GM21619 (cell line): ENCODE data around the gene TADA2A.
A peak's percentile ranks its signal among the peaks of the same experiment; 100 is the strongest.

Experiments
- ATAC-seq: cut with Tn5 transposase; IDR thresholded peaks from one replicate; pipeline ENCODE4 v1.9.1; 2021; ENCODE audit not compliant: unreplicated experiment

The TADA2A gene

DNA sequence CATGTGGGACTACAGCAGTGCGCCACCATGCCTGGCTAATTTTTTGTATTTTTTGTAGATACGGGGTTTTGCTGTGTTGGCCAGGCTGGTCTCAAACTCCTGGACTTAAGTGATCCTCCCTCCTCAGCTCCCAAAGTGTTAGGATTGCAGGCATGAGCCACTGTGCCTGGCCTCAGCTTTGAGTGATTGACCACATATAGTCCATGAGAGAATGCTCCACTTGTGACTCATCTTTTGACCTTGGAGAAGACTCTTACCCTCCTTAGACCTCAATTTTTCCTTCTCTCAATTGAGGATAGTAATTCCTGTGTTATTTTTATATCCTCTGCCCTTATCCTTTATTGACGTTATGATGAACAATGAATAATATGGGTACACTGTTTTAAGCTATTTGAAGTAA is 52.1 kb downstream of the TADA2A start:
- ATAC-seq = no peak

DNA sequence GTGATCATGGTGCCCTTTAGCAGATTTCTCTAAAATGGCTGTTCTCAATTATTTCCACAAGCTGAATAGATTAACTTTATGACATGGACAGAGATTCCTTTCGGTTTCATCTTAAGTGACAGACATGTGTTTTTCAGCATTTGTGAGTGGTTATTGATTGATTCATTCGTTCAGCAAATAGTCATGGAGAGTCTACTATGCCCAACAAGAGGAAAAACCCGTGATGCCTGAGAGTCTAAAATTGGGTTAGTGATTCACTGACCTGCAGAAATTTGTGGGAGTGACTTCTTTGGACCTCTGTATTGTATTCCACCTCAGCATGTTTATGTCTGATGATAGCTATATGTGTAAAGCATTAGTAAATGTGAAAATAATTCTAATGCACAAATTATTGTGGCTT is 55.0 kb downstream of the TADA2A start:
- no peak for ATAC-seq

DNA sequence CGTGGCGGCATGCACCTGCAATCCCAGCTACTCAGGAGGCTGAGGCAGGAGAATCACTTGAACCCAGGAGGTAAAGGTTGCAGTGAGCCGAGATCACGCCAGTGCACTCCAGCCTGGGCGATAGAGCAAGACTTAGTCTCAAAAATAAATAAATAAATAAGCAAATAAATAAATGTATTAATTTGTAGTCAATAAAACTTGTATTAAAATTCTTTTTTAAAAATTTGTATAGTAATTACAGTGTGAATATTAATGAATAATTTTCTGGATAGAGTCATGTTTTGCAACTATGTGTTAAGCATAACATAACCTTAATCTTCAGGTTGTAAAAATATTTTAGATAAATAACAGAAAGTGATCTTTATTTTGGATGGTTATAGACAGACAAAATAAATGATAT is 55.8 kb downstream of the TADA2A start:
- ATAC-seq = no peak

DNA sequence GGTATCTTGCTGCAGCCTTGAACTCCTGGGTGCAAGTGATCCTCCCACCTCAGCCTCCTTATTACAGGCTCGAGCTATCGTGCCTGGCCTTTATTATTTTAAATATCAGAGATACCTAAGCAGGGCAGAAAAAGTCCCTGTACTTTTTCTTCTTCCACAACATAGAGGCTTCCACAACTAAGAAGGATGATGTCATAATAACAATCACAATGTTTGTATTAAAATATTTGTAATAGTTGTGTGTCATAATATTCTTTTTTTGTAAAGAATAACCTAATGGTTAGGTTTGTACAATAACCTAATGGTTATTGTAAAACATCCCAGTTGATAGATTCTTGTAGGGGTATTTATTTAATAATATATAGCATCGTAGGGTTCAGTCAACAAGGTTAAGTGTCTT is 56.4 kb downstream of the TADA2A start:
- no peak for ATAC-seq

DNA sequence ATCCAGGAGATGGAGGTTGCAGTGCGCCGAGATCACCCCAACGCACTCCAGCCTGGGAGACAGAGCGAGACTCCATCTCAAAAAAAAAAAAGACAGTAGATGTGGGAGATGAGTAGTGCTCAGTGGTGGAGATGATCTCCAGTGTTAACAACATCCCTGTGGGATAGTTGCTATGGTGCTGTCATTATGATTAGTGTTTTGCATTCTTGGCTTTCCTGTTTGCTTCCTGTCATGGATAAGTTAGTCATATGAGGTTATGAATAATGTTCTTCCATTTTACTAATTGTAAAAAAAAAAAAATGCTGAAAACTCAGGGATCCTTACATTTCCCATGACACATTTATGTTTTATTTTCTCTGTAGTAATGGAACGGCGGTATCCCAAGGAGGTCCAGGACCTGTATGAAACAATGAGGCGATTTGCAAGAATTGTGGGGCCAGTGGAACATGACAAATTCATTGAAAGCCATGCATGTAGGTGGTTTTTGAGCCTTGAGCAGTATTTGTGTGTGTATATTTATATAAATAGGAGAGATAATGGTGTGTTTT is 58.5 kb downstream of the TADA2A start:
- ATAC-seq = no peak

DNA sequence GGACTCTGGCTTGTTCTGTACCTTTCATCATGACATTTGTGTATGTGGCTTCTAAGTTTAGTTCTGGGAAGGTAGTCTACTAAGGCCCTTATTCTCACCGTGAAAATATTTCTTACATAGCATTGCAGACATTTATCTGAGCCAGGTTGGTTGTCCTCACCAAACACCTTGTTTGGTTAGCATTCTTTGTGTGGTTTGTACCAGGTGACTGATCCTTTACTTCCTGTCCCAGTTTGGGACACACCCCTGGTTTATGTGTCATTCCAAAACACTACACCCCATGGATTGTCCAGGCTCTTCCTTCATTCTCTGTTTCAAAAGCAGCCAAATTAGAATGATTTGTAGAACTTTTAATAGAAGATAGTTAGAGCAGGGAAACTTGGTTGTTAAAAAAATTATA is 59.8 kb downstream of the TADA2A start:
- no peak for ATAC-seq

DNA sequence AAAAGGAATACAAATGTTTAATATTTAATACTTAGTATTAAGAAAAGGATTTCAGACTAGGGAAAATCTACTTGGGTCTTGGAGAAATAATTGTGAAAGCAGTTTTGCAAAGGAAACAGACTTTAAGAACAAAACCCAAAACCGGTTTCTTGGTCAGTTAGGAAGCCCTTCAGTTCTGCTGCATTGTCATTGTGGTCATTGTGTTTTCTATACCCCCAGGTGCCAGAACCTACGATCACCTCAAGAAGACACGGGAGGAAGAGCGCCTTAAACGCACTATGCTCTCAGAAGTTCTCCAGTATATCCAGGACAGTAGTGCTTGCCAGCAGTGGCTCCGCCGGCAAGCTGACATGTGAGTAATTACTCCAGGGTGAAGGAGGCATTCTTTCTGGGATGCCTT is 63.5 kb downstream of the TADA2A start:
- no peak for ATAC-seq

DNA sequence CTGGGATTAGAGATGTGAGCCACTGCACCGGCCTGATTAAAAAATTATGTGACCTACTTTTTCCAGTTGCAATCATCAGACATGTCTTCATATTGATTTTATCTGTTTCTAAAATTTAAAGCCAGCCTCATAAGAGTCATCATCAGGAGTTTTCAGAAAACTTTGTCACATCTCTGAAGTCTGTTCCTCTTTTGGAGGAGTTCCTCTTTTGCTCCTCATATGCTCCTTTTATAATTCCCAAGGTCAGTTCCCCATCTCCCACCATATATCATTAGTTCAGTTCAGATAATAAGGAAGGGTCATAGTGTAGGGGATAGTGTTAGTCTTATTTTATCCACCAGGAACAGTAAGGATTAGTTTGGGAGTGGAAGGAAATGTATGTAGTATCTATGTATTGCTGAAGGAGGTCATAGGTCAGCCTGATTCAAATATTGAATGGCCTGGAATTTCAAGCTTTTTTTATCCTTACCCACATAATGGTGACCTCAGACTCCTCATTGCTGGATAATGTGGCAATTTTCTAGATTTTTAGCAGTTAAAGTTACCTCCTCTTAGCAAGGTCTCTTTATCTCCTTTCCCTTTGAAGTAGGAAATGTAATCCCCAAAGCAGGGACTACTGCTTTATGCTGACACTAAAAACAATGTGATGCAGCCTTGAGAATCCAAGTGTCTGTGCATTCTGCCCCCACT is 69.2 kb downstream of the TADA2A start:
- no peak for ATAC-seq

DNA sequence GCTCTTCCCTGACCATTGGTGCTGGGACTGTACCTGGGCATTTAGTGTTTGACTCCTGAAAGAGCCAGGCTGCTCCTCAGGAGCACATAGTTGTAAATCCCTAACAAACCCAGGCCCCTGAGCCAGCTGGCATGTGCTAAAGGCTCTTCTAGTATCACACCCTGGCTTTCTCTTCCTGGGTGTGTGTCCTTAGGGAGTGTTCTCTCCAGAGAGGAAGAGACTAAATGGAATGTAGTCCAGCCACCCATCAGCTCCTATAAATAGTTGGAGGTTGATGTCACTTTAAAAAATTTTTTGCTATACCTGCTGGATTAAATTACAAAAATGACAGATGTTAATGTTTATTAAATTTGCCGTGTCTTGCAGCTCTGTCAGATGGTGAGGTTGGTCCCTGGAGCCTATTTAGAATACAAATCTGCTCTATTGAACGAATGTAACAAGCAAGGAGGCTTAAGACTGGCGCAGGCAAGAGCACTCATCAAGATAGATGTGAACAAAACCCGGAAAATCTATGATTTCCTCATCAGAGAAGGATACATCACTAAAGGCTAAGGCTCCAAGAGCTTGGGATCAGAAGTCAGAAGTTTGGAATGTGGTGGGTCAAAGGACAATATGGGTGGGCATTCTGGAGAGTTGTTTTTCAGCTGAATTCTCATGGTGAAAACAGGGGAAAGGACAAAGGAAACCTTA is 69.9 kb downstream of the TADA2A start:
- no peak for ATAC-seq

DNA sequence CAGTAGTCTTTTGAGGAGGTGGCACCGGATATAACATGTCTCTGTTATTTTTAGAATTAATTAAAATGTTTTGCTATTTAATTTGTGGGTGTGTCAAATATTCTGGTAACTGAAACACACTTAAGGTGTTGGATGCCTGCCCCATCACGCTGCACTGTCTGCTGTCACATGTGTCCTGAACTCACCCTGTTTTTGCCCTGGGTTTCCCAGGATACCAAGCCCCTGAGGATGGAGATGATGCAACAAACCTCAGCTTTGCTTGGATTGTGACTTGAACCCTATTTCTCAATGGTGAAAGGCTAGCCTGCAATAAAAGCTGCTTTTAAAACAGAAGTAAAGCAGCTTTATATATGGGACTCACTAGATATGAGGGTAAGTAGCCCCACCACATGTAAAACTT is 71.5 kb downstream of the TADA2A start:
- no peak for ATAC-seq

DNA sequence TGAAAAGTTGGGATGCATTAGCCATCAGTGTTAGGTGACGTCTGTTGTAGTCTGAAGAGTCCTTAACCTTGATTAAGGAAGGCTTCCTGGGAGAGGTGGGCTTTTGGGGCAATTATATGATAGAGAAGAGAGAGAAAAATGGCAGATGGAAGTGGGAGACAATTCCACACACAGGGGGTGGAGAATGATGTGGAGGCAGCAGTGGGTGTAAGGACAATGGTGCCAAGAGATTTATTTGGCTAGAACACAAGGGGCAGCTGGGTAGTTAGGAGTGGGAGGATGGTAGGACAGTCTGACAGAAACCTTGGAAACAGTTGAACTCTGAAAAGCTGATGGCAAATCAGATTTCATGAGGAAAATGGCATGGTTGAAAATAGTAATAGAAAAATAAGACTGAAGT is 72.3 kb downstream of the TADA2A start:
- no peak for ATAC-seq

DNA sequence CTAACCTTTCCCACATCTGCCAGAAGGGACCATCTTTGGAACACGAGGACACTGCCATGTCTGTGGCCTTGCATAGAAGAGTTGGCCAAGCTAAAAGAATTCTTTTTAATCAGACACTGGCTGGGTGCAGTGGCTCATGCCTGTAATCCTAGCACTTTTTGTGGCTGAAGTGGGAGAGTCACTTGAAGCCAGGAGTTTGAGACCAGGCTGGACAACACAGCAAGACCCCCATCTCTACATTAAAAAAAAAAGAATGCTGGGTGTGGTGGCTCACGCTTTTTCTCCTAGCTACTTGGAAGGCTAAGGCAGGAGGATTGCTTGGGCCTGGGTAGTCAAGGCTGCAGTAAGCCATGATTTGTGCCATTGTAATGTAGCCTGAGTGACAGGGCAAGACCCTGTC is 73.7 kb downstream of the TADA2A start:
- no peak for ATAC-seq

DNA sequence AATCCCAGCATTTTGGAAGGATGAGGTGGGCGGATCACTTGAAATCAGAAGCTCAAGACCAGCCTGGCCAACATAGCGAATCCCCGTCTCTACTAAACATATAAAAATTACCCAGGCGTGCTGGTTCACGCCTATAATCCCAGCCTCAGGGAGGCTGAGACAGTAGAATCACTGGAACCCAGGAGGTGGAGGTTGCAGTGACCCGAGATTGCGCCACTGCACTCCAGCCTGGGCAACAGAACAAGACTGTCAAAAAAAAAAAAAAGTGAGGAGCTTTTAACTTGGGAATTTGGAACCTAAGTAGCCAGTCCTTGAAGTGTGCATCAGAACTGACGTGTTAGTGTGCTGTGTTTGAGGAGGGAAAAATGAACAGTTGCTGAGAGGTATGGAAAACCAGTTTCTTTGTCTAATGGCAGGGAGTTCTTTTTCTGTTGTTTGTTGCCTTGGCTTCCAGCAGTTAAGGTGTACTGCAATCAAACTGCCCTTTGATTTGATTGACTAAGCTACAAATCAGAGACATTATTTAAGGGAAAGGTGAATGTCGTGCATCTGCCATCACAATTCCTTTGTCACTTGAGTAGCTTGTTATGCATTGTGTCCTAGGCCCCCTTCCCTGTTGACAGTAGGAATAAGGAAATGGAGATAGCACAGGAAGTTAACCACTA is 74.4 kb downstream of the TADA2A start:
- ATAC-seq = no peak

DNA sequence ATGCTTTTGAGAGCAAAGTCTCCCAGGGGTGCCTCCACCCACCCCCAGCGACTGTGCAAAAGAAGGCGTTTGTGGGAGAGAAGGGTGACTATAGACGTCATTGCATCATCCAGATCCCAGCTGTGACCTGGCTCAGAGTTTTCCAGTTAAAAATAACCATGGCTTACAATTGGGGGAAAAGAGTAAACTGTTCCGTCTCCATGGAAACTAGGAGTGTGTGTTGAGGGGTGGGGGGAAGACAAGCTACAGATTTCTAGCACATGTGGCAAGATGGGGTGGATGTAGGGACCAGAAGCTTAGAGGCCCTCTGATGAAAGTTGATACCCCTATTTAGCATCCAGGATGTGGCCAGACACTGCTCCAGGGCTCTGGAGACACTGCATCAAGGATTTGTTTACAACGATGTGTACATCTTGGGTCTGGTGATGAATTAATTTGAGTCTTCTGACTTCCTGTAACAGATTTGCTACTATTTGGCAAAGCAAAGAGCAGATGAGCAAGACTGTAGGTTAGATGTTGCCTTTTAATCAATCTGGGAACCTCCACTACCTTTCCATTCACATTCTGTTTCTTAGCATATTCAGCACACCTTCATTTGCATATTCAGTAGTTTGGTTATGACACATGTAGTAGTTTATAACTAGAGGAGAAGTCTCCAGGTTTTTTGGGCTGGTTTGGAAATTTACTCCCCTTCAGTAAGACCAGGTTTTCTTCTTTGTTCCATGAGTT is 76.8 kb downstream of the TADA2A start:
- no peak for ATAC-seq

DNA sequence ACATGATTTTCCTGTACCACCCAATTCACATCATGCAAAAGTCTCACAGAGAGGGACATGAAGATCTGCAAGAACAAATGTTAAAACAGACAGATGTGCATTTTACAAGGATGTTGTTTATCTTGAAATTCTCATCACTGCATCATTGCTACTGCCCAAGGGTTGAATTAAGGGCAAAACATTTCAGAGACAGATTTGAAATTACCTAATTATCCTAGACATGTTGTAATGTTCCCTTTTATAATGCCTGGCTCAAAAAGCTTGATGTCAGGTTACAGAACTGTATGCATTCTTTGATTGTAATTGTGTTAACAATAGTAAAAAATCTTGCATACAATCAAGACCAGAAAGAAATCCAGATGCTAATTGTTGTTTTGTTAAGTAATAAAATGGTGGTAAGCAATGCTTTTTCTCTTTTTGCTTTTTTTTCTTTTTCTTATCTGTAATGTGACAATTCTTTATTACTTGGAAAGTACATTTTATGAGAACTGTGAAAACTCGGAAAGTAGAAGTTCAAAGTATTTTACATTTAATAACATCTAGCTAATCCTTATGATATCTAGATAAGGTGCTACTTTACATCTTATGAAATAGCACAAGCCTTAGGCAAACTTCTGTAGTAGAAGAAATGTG is 79.4 kb downstream of the TADA2A start:
- no peak for ATAC-seq

DNA sequence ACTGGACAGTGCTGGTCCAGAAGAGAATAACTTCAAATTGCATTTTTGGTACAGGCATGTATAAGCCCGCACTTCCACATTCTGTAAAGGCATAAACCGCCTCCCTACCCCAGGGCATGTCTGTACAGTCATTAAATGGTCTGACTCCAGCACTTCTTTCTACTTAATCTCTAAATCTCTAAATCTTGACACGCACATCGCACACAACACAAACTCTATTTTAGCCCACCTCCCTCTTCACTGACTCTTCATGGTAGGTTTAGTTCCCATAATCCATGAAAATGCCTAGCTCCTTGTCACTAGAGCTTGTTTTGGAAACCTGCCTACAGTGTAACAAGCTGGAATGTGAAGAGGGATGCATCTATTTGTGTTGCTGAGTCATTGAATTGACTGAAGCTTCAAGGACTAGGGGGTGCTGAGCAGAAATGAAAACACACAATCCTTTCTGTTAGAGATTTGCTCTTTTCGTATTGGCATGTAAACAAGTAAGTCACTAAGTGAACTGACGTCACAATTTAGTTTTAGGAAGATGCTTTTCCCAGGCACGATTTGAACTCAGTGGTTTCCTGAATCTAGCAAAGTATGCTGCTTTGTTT is 81.4 kb downstream of the TADA2A start:
- no peak for ATAC-seq

DNA sequence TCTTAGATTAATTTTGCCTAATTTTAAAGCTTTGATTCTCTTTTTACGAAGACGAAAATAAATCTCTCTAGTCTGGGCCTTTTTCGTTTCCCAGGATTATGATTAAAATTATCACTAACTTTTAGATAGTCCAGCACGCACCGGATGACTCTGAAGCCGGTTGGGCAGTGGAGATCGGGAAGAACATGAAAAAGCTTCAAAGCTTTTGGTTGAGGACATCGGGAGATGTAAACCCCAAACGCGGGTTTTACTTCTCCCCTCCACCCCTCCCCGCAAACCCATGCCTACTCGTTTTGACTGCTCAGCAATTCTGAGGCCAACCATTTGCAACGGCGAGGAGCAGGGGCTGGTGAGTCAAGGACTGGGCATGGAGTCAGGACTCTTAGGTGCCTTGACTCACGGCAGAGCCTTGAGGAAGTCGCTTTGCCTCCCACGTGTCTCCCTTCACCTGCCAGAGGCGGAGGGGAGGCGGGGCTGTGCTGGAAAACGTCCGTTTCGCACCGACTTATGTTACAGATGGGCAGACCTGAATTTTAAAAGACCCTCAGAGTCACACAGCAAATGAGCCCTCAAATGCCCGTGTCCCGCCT is 82.0 kb downstream of the TADA2A start:
- no peak for ATAC-seq

DNA sequence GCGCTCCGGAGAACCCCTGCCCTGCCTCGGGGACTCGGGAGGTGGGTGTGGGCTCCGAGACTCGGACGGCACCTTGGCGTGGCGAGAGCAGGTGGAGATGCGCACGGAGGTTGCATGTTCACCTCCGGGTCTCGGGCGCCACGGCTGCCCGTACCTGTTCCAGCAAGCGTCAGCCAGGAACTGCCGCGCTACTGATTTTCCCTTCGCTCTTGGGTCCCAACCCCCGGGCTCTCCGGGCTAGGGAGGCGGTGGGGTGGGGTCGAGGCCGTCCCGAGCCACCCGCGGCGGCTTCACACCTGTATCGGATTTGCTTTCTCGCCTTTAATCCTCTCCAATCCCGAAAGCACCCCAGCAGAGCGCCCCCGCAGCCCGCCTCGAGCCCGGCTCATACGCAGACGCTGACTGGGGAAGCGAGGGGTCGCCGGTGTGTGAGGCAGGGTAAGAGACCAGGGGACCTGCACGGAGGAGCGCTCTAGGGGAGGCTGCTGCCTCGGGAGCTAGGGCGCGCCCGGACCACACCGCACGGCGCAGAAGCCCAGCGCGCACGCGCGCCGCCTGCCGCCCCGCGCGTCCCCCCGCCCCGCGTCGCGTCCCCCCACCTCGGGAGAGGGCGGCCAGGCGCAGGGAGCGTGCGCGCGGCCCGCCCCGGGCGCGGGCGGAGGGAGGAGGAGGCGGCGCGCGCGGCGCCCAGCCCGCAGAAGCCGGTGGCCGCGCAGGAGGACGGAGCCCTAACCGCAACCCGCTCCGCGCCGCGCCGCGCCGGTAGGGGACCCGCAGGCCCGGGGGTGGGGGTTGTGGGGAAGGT is 82.7 kb downstream of the TADA2A start, which contains the start of gene DUSP14:
Gene DUSP14, plus strand, starts transcription at position 695 of the 805 bp plus-strand sequence. CDS start 22,382 bp downstream, outside the sequence.
- ATAC-seq = peak; percentile 51

DNA sequence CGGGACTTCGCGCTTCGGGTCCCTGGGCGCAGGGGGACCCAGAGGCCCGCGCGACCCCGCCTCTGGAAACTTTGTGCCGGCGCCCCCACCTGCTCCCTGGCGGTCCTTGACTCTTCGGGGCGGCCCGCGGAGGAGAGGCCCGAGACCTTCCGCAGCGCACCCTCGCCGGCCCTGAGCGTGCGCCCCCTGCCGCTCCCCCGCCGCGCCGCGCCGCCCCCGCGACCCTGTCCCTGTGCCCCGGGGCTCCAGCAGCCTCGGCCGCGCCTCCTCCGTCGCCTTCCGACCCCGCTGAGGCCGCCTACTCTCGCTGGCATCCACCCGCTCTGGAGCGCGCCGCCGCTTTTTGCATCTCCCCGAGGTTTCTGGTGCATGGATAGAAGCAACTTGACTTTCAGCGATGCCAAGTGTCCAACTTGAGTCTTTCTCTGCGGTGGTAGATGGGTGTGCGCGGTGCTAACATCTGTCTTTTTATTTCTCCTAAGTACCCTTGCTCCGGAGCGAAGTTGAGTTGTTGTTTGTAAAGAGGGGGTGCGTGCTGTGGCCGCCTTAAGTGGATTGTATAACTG is 83.4 kb downstream of the TADA2A start:
- ATAC-seq = peak; percentile 41
